Coronary artery (tissue), 2 donors: ENCODE data around the gene PI4KA.
"Not testable (repeated sequence)": the region's sequence is repeated elsewhere in the genome, so short reads cannot be mapped to it uniquely, and the experiment has no call there.

Experiments
- DNase-seq: peaks from one replicate; pipeline ENCODE4 v3.0.0-alpha.2; 2017; ENCODE audit warnings: low spot score
- H3K27ac ChIP-seq, 2 donors: fragments of 200-600 bp; sonication (generic); one replicate each; pipeline ENCODE4 v1.5.1; 2016 to 2019
- H3K4me3 ChIP-seq: fragments of 200-600 bp; sonication (generic); 2 replicates; pipeline ENCODE4 v1.5.1; 2016; ENCODE audit warnings: mild to moderate bottlenecking, moderate library complexity
- TF ChIP-seq, protein P1 (sequence below): fragments of 200-600 bp; sonication (generic); IDR thresholded peaks from one replicate; pipeline ENCODE4 v1.5.1; 2019; ENCODE audit warnings: antibody characterized with exemption

The PI4KA gene

DNA sequence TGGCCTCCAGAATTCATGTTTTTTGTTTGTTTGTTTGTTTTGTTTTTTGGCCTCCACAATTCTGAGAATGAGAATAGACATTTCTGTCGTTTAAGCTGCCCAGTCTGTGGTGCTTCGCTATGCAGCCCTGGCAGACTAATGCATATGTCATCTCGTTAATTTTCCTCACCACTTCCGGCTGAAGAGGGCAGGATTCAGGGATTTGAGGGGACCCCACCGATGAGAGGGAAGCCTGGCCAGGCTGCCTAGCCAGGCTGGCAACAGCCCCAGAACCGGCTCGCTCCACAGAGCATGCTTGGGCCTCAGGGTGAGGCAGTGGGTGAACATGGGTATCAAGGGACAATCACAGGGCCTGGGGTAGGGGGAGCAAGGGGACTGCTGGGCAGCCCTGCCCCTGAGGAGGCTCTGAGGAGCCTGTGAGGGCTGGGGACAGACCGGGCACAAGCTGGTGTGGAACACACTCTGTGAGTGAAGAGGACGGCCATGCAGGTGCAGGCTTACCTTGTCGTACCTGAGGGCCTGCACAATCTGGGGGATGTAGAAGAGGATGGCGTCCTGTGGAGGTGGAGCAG is 132.5 kb downstream of the PI4KA start:
- H3K27ac ChIP-seq: no peak overlapping the region
- no peak overlapping the region for H3K4me3 ChIP-seq
- DNase-seq: no peak
- TF ChIP-seq, protein P1, sequence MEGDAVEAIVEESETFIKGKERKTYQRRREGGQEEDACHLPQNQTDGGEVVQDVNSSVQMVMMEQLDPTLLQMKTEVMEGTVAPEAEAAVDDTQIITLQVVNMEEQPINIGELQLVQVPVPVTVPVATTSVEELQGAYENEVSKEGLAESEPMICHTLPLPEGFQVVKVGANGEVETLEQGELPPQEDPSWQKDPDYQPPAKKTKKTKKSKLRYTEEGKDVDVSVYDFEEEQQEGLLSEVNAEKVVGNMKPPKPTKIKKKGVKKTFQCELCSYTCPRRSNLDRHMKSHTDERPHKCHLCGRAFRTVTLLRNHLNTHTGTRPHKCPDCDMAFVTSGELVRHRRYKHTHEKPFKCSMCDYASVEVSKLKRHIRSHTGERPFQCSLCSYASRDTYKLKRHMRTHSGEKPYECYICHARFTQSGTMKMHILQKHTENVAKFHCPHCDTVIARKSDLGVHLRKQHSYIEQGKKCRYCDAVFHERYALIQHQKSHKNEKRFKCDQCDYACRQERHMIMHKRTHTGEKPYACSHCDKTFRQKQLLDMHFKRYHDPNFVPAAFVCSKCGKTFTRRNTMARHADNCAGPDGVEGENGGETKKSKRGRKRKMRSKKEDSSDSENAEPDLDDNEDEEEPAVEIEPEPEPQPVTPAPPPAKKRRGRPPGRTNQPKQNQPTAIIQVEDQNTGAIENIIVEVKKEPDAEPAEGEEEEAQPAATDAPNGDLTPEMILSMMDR: no peak

DNA sequence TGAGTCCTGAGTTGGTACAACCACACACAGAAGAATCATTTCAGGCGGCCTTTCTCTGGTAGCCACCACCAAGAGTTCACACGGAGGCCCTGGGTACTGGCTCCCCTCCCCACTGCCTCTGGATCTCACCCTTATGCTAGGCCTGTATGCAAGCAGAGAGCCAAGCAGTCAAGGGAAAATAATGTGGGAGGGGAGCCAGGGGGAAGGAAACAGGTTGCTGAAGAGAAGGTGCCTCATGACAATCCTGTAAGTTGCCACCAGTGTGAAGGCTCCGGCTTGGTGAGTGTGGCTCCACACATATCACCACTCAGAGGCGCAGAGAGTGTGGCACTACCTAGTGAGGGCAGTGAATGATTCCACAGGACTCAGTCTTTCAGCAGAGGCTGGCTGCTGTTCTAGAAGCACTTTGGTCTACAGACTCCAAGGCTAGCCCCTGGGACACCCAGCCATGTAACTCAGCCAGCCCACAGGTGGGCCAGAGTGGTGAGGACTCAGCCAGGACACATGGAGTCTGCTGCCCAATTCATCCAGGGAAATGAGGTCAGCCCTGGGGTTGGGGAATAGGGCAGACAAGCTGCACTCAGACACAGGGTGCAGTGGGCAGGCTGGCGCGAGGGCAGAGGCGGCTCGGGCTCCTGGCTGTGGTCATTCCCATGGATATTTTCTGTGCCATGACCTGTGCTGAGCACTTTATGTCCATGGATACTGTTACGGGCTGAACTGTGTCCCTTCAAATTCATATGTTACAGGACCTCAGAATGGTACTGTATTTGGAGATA is 133.7 kb downstream of the PI4KA start:
- H3K27ac ChIP-seq: no peak overlapping the region
- H3K4me3 ChIP-seq: no peak overlapping the region
- no peak for DNase-seq
- TF ChIP-seq, protein P1: no peak

DNA sequence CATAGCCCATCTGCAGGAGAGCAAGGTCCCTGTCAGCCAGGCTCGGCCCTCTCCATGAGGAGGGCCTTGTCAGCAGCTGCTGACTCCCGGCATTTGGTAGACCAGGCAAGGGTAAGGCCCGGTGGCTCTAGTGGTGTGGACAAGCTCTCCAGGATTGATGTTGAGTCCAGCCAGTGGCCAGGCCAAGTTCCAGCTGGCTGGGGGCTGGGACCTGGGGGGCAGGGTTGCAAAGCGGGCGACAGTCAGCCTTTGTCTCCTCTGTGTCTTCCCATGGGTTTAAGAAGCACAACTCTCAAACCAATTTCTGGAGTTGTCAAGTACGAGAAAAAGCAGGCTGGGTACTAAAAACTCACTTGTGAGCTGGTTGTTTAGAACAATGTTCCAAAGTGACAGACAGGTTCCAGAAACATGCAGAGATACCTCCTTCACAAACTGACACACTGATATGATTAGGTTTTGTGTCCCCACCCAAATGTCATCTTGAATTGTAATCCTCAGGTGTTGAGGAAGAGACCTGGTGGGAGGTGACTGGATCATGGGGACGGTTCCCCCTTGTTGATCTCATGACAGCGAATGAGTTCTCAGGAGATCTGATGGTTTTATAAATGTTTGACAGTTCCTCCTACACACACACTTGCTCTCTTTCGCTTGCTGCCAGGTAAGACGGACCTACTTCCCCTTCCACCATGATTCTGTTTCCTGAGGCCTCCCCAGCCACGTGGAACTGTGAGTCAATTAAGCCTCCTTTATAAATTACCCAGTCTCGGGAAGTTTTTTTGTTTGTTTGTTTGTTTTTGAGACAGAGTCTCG is 137.0 kb downstream of the PI4KA start:
- no peak overlapping the region for H3K27ac ChIP-seq
- TF ChIP-seq, protein P1: no peak
- H3K4me3 ChIP-seq: no peak overlapping the region
- DNase-seq: no peak

- DNase-seq: no peak
- TF ChIP-seq, protein P1: no peak
- no peak overlapping the region for H3K27ac ChIP-seq
- no peak overlapping the region for H3K4me3 ChIP-seq
Observed at GRCh38 chr22:20720692-20721408, 137.8 kb downstream of the PI4KA start.

DNA sequence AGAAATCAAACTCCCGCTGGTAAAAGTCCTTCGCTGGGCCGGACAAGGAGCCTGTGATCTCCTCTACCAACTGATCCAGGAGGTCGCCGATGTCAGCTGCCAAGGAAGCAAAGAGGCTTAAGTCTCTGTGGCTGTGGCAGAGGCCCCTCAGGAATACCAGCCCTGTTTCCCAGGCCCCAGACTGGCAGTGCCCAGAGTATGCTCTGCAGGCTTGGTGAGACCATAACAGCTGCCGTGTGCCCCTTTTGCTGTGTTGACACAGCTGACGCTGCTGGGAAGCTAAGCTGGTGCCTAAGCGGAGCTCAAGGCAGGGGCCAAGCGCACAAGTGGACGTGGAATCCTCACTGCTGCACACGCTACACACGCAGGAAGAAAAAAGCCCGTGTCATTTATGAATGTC is 139.9 kb downstream of the PI4KA start:
- DNase-seq, H3K4me3 ChIP-seq, H3K27ac ChIP-seq: not testable (repeated sequence)

GRCh38 chr22:20717981-20718380 is 140.6 kb downstream of the PI4KA start:
- not testable (repeated sequence) for H3K4me3 ChIP-seq, H3K27ac ChIP-seq, DNase-seq

DNA sequence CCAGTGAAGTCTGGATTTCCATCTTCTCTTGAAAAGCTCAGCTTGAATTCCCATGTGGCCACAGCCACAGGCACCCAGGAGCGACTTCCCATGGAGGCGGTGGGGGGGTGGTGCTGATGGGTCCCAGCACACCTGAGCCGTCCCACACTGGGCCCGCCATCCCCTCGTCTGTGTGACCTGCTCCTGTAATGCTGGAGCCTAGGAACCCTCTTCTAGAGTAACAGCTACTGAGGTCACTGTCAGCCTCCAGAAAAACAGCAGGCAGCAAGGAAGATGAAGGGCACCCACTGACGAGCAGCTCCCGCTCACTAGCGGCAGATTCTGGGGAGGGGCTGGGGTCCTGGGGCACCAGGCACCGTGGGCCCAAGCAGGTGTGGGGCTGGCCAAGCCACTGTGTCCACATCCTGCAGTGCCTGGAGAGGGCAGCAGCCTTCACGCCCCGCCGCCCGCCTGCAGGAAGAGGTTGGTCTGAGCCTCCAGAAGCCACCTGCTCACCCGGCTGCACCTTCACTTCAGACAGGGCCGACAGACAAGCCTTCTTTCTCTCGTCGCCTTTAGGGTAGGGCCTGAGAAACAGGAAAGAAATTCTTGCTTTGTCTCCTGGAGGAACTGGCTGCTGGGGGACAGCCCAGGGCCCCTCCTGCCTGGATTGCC is 141.3 kb downstream of the PI4KA start:
- H3K4me3 ChIP-seq, DNase-seq, H3K27ac ChIP-seq: not testable (repeated sequence)

DNA sequence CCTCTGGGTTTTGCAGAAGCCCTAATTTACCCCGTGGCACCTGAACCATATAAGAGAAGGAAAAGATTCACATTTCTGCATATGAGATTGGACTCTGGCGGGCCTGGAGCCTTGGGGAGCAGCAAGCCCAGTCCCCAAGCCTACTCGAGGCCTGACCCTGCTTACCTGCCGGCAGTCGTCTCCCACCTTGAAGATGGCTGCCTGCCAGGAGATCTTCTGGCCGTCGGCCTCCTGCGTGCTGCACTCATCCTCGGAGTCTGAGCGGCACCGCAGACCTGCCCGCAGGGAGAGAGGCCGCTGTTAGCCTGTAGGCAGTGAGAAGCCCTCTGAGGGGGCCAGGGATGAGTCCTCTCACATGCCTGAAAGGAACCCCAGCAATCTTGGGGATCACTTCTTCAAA is 145.5 kb downstream of the PI4KA start:
- not testable (repeated sequence) for H3K27ac ChIP-seq, H3K4me3 ChIP-seq, DNase-seq

GRCh38 chr22:20709966-20710365 is 148.6 kb downstream of the PI4KA start:
- not testable (repeated sequence) for DNase-seq, H3K4me3 ChIP-seq, H3K27ac ChIP-seq

DNA sequence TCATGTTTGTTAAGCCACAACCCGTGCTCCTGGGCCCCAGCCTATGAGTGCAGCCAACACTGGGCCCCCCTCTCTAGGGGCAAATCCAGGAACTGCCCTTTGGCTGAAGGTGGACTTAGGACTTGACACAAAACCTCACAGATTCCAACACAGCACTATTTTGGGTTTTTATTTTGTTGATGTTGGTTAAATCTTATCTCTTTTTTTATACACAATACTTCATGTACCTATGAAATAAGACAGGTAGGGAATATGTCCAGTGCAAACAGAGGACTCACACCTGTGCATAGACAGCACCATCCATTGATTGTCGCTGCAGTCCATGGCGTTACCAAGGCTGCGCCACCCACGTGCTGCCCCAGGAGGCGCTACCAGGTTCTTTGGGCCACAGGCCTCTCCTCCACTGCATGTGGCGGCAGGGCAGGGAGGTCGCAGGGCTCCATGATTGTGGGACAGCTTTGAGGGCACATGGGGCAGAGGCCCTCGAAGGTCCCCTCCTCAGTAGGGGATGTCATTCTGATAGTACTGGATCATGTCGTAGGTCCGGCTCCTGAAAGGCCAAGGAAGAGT is 151.0 kb downstream of the PI4KA start:
- not testable (repeated sequence) for H3K4me3 ChIP-seq, H3K27ac ChIP-seq, DNase-seq

GRCh38 chr22:20703816-20704609 is 154.6 kb downstream of the PI4KA start:
- H3K27ac ChIP-seq, DNase-seq: not testable (repeated sequence)
- peak overlapping the region; percentile 73 for H3K4me3 ChIP-seq

DNA sequence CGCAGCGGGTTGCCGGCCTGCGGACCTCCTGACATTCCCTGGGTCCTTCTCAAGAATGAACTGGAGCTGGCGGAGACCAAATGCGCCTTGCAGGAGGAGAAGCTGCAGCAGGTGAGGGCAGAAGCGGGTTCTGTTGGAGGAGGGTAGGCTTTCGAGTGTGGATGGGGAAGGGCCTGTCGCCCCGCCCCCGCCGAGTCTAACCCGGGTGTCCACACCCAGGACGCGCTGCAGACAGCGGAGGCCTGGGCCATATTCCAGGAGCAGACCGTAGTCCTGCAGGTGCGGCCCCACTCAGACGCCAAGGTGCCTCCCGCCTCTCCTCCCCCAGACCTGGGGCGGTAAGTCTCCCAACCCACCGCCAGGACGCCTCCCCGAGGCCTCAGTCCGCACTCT is 155.2 kb downstream of the PI4KA start:
- H3K27ac ChIP-seq, DNase-seq: not testable (repeated sequence)
- H3K4me3 ChIP-seq: peak overlapping the region; percentile 73
